Endothelial cell of umbilical vein (primary cell): ENCODE measurements around the gene GREB1. TPM values are rescaled to one million over a fixed set of nuclear protein-coding genes. Genes with fewer than 3 reads are reported as not detected.

Experiments
- BruUV-seq: library from RNA; stranded (reverse); fragments of 400-500 nt; replicated peaks from 2 replicates; lab custom pipeline; 2021; lab: Mats Ljungman, UMichigan
- CTCF ChIA-PET: fragments of 300-600, 350-600 bp; sonication (Branson Sonifier 250); formaldehyde crosslinking; loops from one replicate; lab custom pipeline; 2021; ENCODE audit warnings: antibody characterized with exemption, inconsistent platforms; lab: Charles Lee
- POLR2A ChIA-PET: fragments of 300-600, 350-600 bp; sonication (Branson Sonifier 250); formaldehyde crosslinking; loops from one replicate; lab custom pipeline; 2021; ENCODE audit warnings: antibody characterized with exemption, inconsistent platforms; lab: Charles Lee
- DNase-seq: peaks from one replicate; pipeline ENCODE4 v3.0.0-alpha.2; 2011; ENCODE audit warnings: low read depth, low spot score
- FAIRE-seq: peaks from 2 replicates; lab custom pipeline; 2011; peaks lifted over from hg19 to GRCh38; lab: Jason Lieb, UNC
- H2AFZ ChIP-seq: 2 replicates; pipeline ENCODE4 v1.6.0; 2012; ENCODE audit warnings: low read depth, low read length, control low read depth, inconsistent platforms
- H3K27ac ChIP-seq: 2 replicates; pipeline ENCODE4 v1.5.1; 2011; ENCODE audit warnings: low read depth, mild to moderate bottlenecking, control low read depth, low read length, moderate library complexity; ENCODE audit not compliant: insufficient read depth
- H3K27me3 ChIP-seq, 2 experiments: 2 replicates each; pipeline versions ENCODE4 v1.6.0 to v1.6.1; 2011; ENCODE audit warnings: low read length in 2 of 2, mixed read lengths in 1 of 2; ENCODE audit not compliant: control insufficient read depth in 2 of 2, insufficient read depth in 2 of 2
- H3K36me3 ChIP-seq, 2 experiments: 2 replicates in 1 of 2; 3 replicates in 1 of 2; pipeline ENCODE4 v1.5.1; 2011; ENCODE audit warnings: low read length in 2 of 2, mild to moderate bottlenecking in 1 of 2, moderate library complexity in 1 of 2; ENCODE audit not compliant: control insufficient read depth in 2 of 2, insufficient read depth in 2 of 2; ENCODE audit errors: extremely low read depth in 1 of 2
- H3K4me1 ChIP-seq: 3 replicates; pipeline ENCODE4 v1.5.1; 2011; ENCODE audit warnings: mild to moderate bottlenecking, low read length; ENCODE audit not compliant: control insufficient read depth, insufficient read depth; ENCODE audit errors: extremely low read depth
- H3K4me2 ChIP-seq: 2 replicates; pipeline ENCODE4 v1.6.1; 2011; ENCODE audit warnings: low read length, control low read depth, mixed read lengths; ENCODE audit not compliant: insufficient read depth
- H3K4me3 ChIP-seq, 3 experiments: fragments of 200-600 bp in 1 of 3; sonication (generic), shearing (Covaris generic) in 1 of 3; replicated peaks in 1 of 3; 2 replicates each; pipeline ENCODE4 v1.5.1; 2011 to 2016; ENCODE audit warnings: control low read depth in 3 of 3, low read length in 3 of 3, mild to moderate bottlenecking in 2 of 3, inconsistent platforms in 1 of 3, low read depth in 1 of 3, moderate library complexity in 1 of 3; ENCODE audit not compliant: insufficient read depth in 1 of 3
- H3K79me2 ChIP-seq: 2 replicates; pipeline ENCODE4 v1.6.0; 2012; ENCODE audit warnings: low read length, inconsistent platforms; ENCODE audit not compliant: control insufficient read depth, insufficient read depth
- H3K9ac ChIP-seq: replicated peaks from 2 replicates; pipeline ENCODE3; 2011; ENCODE audit warnings: low read length, control low read depth; ENCODE audit not compliant: insufficient read depth; ENCODE audit errors: extremely low read depth
- H3K9me1 ChIP-seq: replicated peaks from 3 replicates; pipeline ENCODE4 v1.6.0; 2011; ENCODE audit warnings: mild to moderate bottlenecking, low read length; ENCODE audit not compliant: control insufficient read depth, insufficient read depth; ENCODE audit errors: extremely low read depth
- H3K9me3 ChIP-seq: replicated peaks from 2 replicates; pipeline ENCODE4 v1.5.1; 2012; ENCODE audit warnings: low read length, inconsistent platforms; ENCODE audit not compliant: control insufficient read depth, insufficient read depth
- H4K20me1 ChIP-seq: replicated peaks from 2 replicates; pipeline ENCODE3; 2011; ENCODE audit warnings: mild to moderate bottlenecking, low read length; ENCODE audit not compliant: control insufficient read depth, insufficient read depth; ENCODE audit errors: extremely low read depth
- CTCF ChIP-seq, 2 donors: IDR thresholded peaks; 1 replicate in 1 of 2; 2 replicates in 1 of 2; pipeline ENCODE4 v1.5.1; 2011; ENCODE audit warnings: low read length in 2 of 2, mild to moderate bottlenecking in 2 of 2, moderate library complexity in 2 of 2, control low read depth in 1 of 2, inconsistent platforms in 1 of 2, low read depth in 1 of 2; ENCODE audit not compliant: insufficient read depth in 1 of 2; ENCODE audit errors: extremely low read depth in 1 of 2
- EZH2 ChIP-seq: IDR thresholded peaks from 2 replicates; pipeline ENCODE4 v1.6.1; 2012; ENCODE audit warnings: borderline replicate concordance, low read depth, mild to moderate bottlenecking, moderate library complexity, low read length, inconsistent platforms; ENCODE audit not compliant: severe bottlenecking
- FOS ChIP-seq: IDR thresholded peaks from 2 replicates; pipeline ENCODE4 v1.6.1; 2011; ENCODE audit warnings: mild to moderate bottlenecking, low read length, moderate library complexity, borderline replicate concordance; ENCODE audit not compliant: insufficient read depth
- MYC ChIP-seq: IDR thresholded peaks from one replicate; pipeline ENCODE4 v1.6.1; 2011; ENCODE audit warnings: mild to moderate bottlenecking, low read depth, low read length
- POLR2AphosphoS5 ChIP-seq: IDR thresholded peaks from 2 replicates; pipeline ENCODE4 v1.6.1; 2012; ENCODE audit warnings: low read depth, mild to moderate bottlenecking, control low read depth, low read length, moderate library complexity; ENCODE audit not compliant: insufficient read depth
- dilution Hi-C: fragments of 300-500 bp; cut with MboI; formaldehyde crosslinking; loops from one replicate; pipeline ENCODE4 v1.15.0; 2019; ENCODE audit warnings: low sequenced_read_pairs; ENCODE audit not compliant: extremely low pct_ligation_motif_present
- intact Hi-C: fragments of 100-400 bp; cut with micrococcal nuclease; formaldehyde crosslinking; loops from one replicate; pipeline ENCODE4 v1.10.0; 2022
- polyA plus RNA-seq, 4 experiments: library from polyadenylated mRNA; depleted of rRNA in 3 of 4; stranded (reverse) in 3 of 4; unstranded in 1 of 4; fragments of >200 nt; gene quantifications; 2 replicates each; pipeline versions ENCODE4 v1.2.1 to v1.2.3, GENCODE V29; 2011 to 2012; ENCODE audit warnings: missing spikeins in 1 of 4
- total RNA-seq: library from RNA; stranded (reverse); gene quantifications from 2 replicates; pipeline ENCODE4 v1.2.3, GENCODE V29; 2021

The GREB1 gene
- total and polyA plus RNA-seq, 2 donors (not counting 3 experiments of a cell fraction or from before 2014, with no cell fraction given): 0.17 to 0.58 TPM

- no peak overlapping the region for H3K27ac ChIP-seq
- no peaks in the 10 kb centered on the region for H3K79me2 ChIP-seq
- FAIRE-seq (no peak), DNase-seq (no peak)
- H3K4me1 ChIP-seq: no peaks in the 10 kb centered on the region
- ChIA-PET CTCF (no interaction called here), POLR2A (no interaction called here)
- intact Hi-C loops (no loop called here), dilution Hi-C loops (no loop called here)
- H3K9ac ChIP-seq: no peak overlapping the region
- no peak overlapping the region for H3K4me3 ChIP-seq
- BruUV-seq: no TSS peak
- no peak overlapping the region for H3K4me2 ChIP-seq
- H3K27me3 ChIP-seq: peaks cover 0 to 4% of the 10 kb centered on the region in 2 experiments
- no peaks in the 10 kb centered on the region for H3K9me3 ChIP-seq
- no peak overlapping the region for H2AFZ ChIP-seq
- no peaks in the 10 kb centered on the region for H3K9me1 ChIP-seq
- TF ChIP-seq FOS: no peak
- TF ChIP-seq POLR2AphosphoS5: no peak
- no peak for TF ChIP-seq CTCF (IDR thresholded peaks at IDR 0.05; ENCODE audit: extremely low read depth in 1 of 2, insufficient read depth in 1 of 2, low read depth in 1 of 2, low read length in 2 of 2)
- no peak for TF ChIP-seq MYC
- TF ChIP-seq EZH2: no peak
- H4K20me1 ChIP-seq: no peaks in the 10 kb centered on the region
- no peaks in the 10 kb centered on the region for H3K36me3 ChIP-seq
Measured at GRCh38 chr2:11532416-11533055, 1.3 kb upstream of the GREB1 start.
